B cell (primary cell): ENCODE measurements around the gene BEND4. TPM values are rescaled to one million over a fixed set of nuclear protein-coding genes. Genes with fewer than 3 reads are reported as not detected.

ENCODE experiments used
- ATAC-seq: fragments of 200-7000 bp; cut with Tn5 transposase; one replicate; pipeline ENCODE4 v1.10.0; 2021; ENCODE audit warnings: low read depth, mild to moderate bottlenecking, moderate number of reproducible peaks, moderate library complexity
- CTCF ChIA-PET: fragments of 350-600 bp; sonication (Branson Sonifier 250); formaldehyde crosslinking; loops from one replicate; lab custom pipeline; 2021; ENCODE audit warnings: antibody characterized with exemption, inconsistent platforms; lab: Charles Lee
- POLR2A ChIA-PET: fragments of 350-600 bp; sonication (Branson Sonifier 250); formaldehyde crosslinking; loops from one replicate; lab custom pipeline; 2021; ENCODE audit warnings: antibody characterized with exemption; lab: Charles Lee
- DNase-seq: peaks from one replicate; pipeline ENCODE4 v3.0.0; 2013
- H2AFZ ChIP-seq: 2 replicates; pipeline ENCODE4 v1.6.1; 2012; ENCODE audit warnings: mild to moderate bottlenecking, low read depth, low read length; ENCODE audit not compliant: insufficient read depth, poor library complexity, severe bottlenecking
- H3K27ac ChIP-seq, 2 donors: 1 replicate in 1 of 2; 2 replicates in 1 of 2; pipeline ENCODE4 v1.5.1; 2012 to 2013; ENCODE audit warnings: low read length in 2 of 2, mild to moderate bottlenecking in 2 of 2, moderate library complexity in 1 of 2
- H3K27me3 ChIP-seq, 4 experiments: fragments of 200-600 bp in 1 of 4; sonication (generic) in 1 of 4; replicated peaks in 1 of 4; 1 replicate in 2 of 4; 2 replicates in 2 of 4; pipeline versions ENCODE4 v1.6.1 to v1.7.0; 2013 to 2016; ENCODE audit warnings: low read length in 3 of 4, mild to moderate bottlenecking in 2 of 4, mixed read lengths in 1 of 4, moderate library complexity in 1 of 4; ENCODE audit not compliant: insufficient read depth in 4 of 4, control insufficient read depth in 3 of 4; ENCODE audit errors: control extremely low read depth in 1 of 4
- H3K36me3 ChIP-seq, 2 experiments: replicated peaks in 1 of 2; 1 replicate in 1 of 2; 2 replicates in 1 of 2; pipeline versions ENCODE4 v1.6.1 to v1.7.1; 2013; ENCODE audit warnings: low read length in 1 of 2; ENCODE audit not compliant: insufficient read depth in 2 of 2, control insufficient read depth in 1 of 2; ENCODE audit errors: control extremely low read depth in 1 of 2, extremely low read depth in 1 of 2
- H3K4me1 ChIP-seq, 2 donors: fragments of 200-600 bp in 1 of 2; sonication (generic) in 1 of 2; 1 replicate in 1 of 2; 2 replicates in 1 of 2; pipeline versions ENCODE4 v1.5.1 to v1.6.1; 2013 to 2017; ENCODE audit warnings: low read length in 2 of 2; ENCODE audit not compliant: control insufficient read depth in 2 of 2, insufficient read depth in 2 of 2
- H3K4me2 ChIP-seq: replicated peaks from 2 replicates; pipeline ENCODE3; 2012; ENCODE audit warnings: mild to moderate bottlenecking, low read depth, low read length; ENCODE audit not compliant: poor library complexity, severe bottlenecking
- H3K4me3 ChIP-seq, 5 experiments: fragments of 200-600 bp in 1 of 5; sonication (generic) in 1 of 5; 1 replicate in 3 of 5; 2 replicates in 2 of 5; pipeline versions ENCODE4 v1.5.1 to v1.7.0; 2011 to 2016; ENCODE audit warnings: low read length in 4 of 5, mild to moderate bottlenecking in 4 of 5, low read depth in 2 of 5, control low read depth in 1 of 5, moderate library complexity in 1 of 5; ENCODE audit not compliant: insufficient read depth in 1 of 5; ENCODE audit errors: control extremely low read depth in 1 of 5, extremely low read depth in 1 of 5
- H3K79me2 ChIP-seq: fragments of 200-600 bp; sonication (generic); one replicate; pipeline ENCODE4 v1.6.0; 2016; ENCODE audit warnings: low read length; ENCODE audit not compliant: control insufficient read depth, insufficient read depth
- H3K9ac ChIP-seq: fragments of 200-600 bp; sonication (generic); 2 replicates; pipeline ENCODE4 v1.6.1; 2017; ENCODE audit warnings: mild to moderate bottlenecking, low read length, moderate library complexity
- H3K9me3 ChIP-seq, 3 donors: one replicate each; pipeline versions ENCODE4 v1.6.1 to v1.7.1; 2013; ENCODE audit warnings: low read length in 2 of 3; ENCODE audit not compliant: control insufficient read depth in 2 of 3, insufficient read depth in 1 of 3; ENCODE audit errors: control extremely low read depth in 1 of 3
- H4K20me1 ChIP-seq: 2 replicates; pipeline ENCODE4 v1.6.0; 2012; ENCODE audit warnings: mild to moderate bottlenecking, low read length; ENCODE audit not compliant: insufficient read depth, control insufficient read depth, poor library complexity, severe bottlenecking
- H3K27ac Mint-ChIP-seq: one replicate; pipeline ENCODE4 v1.8.0; 2021; ENCODE audit warnings: mixed read lengths
- H3K27me3 Mint-ChIP-seq: one replicate; pipeline ENCODE4 v1.8.0; 2021; ENCODE audit warnings: mixed read lengths
- H3K4me1 Mint-ChIP-seq: one replicate; pipeline ENCODE4 v1.8.0; 2021; ENCODE audit warnings: mixed read lengths
- H3K4me3 Mint-ChIP-seq: one replicate; pipeline ENCODE4 v1.8.0; 2021; ENCODE audit warnings: mixed read lengths
- H3K9me3 Mint-ChIP-seq: one replicate; pipeline ENCODE4 v1.8.0; 2022; ENCODE audit warnings: mixed read lengths; ENCODE audit not compliant: insufficient read depth
- EZH2 ChIP-seq: IDR thresholded peaks from 2 replicates; pipeline ENCODE4 v1.6.1; 2012; ENCODE audit warnings: borderline replicate concordance, low read depth, mild to moderate bottlenecking, moderate library complexity, low read length; ENCODE audit not compliant: insufficient read depth, poor library complexity, severe bottlenecking
- WGBS: methylation state at CpG from one replicate; pipeline ENCODE4 v1.1.5; 2013; ENCODE audit warnings: missing lambda C conversion rate; ENCODE audit not compliant: insufficient coverage; 5-methylcytosine and 5-hydroxymethylcytosine counted together
- intact Hi-C: fragments of 100-400 bp; cut with micrococcal nuclease; formaldehyde crosslinking; loops from one replicate; pipeline ENCODE4 v1.10.0; 2022
- polyA plus RNA-seq: library from polyadenylated mRNA; depleted of rRNA; stranded (reverse); fragments of >200 nt; gene quantifications from 2 replicates; pipeline ENCODE4 v1.2.3, GENCODE V29; 2012
- total RNA-seq, 2 donors: library from RNA; stranded (reverse); fragments of 120-200 nt in 1 of 2; gene quantifications; 1 replicate in 1 of 2; 2 replicates in 1 of 2; pipeline versions ENCODE4 v1.2.3 to v1.2.4, GENCODE V29; 2013 to 2022
- TF ChIP-seq, protein P1 (sequence below): fragments of 200-600 bp; IDR thresholded peaks from one replicate; pipeline ENCODE4 v1.8.0; 2022; ENCODE audit warnings: antibody characterized with exemption, mild to moderate bottlenecking

Gene BEND4
- total and polyA plus RNA-seq, 2 donors (not counting 1 experiment from before 2014, with no cell fraction given): 4.3 to 18.6 TPM

DNA sequence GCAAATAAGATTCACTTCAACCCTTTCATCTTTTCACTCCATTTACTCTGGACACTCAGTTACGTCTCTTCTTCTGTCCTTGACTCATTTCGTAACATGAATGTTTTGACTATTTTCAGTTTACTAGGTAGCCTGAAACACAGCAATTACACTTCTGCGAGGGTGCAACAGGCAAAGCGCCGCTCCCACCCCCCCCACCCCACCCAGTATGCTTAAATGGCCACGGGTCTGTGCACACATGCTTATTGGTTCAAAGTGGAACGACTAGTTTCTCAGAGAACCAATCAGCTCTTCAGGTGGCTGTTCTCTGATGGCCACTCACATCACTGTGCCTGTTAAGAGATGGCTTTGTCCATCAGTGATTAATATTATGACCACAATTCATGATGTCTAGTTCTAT, 3.5 kb downstream of the BEND4 start:
- Histone ChIP-seq H3K4me1 (peaks cover 15 to 22% of the 10 kb centered on the region in 2 donors), H4K20me1 (peaks cover 5% of the 10 kb centered on the region), H3K79me2 (peaks cover 44% of the 10 kb centered on the region), H3K27me3 (peaks cover 0 to 10% (median 0%) of the 10 kb centered on the region in 4 experiments), H3K9me3 (no peaks in the 10 kb centered on the region), H3K4me2 (no peak overlapping the region), H3K36me3 (peaks cover 0 to 3% of the 10 kb centered on the region in 2 experiments), H3K4me3 (no peak overlapping the region), H3K9ac (no peak overlapping the region), H3K27ac (no peak overlapping the region), H2AFZ (no peak overlapping the region)
- no peaks in the 10 kb centered on the region for H3K27me3 Mint-ChIP-seq
- no peak for ATAC-seq
- ChIA-PET POLR2A (no interaction called here), CTCF (no interaction called here)
- H3K9me3 Mint-ChIP-seq: no peaks in the 10 kb centered on the region
- WGBS: 69% methylated on average over 5 of the region's 7 CpGs
- TF ChIP-seq, protein P1, sequence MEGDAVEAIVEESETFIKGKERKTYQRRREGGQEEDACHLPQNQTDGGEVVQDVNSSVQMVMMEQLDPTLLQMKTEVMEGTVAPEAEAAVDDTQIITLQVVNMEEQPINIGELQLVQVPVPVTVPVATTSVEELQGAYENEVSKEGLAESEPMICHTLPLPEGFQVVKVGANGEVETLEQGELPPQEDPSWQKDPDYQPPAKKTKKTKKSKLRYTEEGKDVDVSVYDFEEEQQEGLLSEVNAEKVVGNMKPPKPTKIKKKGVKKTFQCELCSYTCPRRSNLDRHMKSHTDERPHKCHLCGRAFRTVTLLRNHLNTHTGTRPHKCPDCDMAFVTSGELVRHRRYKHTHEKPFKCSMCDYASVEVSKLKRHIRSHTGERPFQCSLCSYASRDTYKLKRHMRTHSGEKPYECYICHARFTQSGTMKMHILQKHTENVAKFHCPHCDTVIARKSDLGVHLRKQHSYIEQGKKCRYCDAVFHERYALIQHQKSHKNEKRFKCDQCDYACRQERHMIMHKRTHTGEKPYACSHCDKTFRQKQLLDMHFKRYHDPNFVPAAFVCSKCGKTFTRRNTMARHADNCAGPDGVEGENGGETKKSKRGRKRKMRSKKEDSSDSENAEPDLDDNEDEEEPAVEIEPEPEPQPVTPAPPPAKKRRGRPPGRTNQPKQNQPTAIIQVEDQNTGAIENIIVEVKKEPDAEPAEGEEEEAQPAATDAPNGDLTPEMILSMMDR: no peak
- TF ChIP-seq EZH2: no peak
- no peak overlapping the region for H3K27ac Mint-ChIP-seq
- H3K4me1 Mint-ChIP-seq: peaks cover 37% of the 10 kb centered on the region
- intact Hi-C loops: no loop called here
- H3K4me3 Mint-ChIP-seq: peak overlapping the region; percentile 92
- no peak for DNase-seq

DNA sequence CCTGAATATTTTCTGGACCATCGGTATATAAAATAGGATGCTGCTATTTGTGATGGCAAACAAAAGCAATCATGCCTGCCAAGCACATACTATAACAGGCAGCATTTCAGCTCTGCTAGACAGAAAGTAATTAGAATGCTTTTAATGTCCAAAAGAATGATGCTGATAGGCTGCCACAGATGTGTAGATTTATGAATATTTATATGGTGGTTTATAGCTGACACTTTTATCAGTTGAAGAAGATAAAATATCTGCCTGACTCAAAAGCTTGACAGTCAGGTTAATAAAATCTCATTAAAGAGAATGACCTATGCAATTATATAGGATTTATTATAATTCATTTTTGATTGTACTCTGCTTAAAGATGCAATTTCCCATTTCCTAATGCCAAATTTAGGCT, 4.0 kb downstream of the BEND4 start:
- H3K9ac ChIP-seq: no peak overlapping the region
- intact Hi-C loops: no loop called here
- Mint-ChIP-seq H3K9me3 (no peaks in the 10 kb centered on the region), H3K4me3 (no peak overlapping the region), H3K27me3 (no peaks in the 10 kb centered on the region), H3K27ac (no peak overlapping the region), H3K4me1 (peaks cover 35% of the 10 kb centered on the region)
- TF ChIP-seq, protein P1: no peak
- no peak for TF ChIP-seq EZH2
- no peak overlapping the region for H3K4me2 ChIP-seq
- CTCF ChIA-PET: no interaction called here
- peaks cover 15 to 22% of the 10 kb centered on the region in 2 donors for H3K4me1 ChIP-seq
- no peak overlapping the region for H3K4me3 ChIP-seq
- ATAC-seq (no peak), DNase-seq (no peak)
- WGBS: no CpG with 5 or more reads among the region's 1 CpG
- peaks cover 43% of the 10 kb centered on the region for H3K79me2 ChIP-seq
- H3K9me3 ChIP-seq: no peaks in the 10 kb centered on the region
- peaks cover 0 to 10% (median 0%) of the 10 kb centered on the region in 4 experiments for H3K27me3 ChIP-seq
- no peak overlapping the region for H3K27ac ChIP-seq
- H4K20me1 ChIP-seq: peaks cover 5% of the 10 kb centered on the region
- POLR2A ChIA-PET: no interaction called here
- H3K36me3 ChIP-seq: peaks cover under 1 to 3% of the 10 kb centered on the region in 2 experiments
- H2AFZ ChIP-seq: no peak overlapping the region
